Fibroblast of villous mesenchyme (primary cell): Measurements from ENCODE around the gene CCR7. TPM values are rescaled to one million over a fixed set of nuclear protein-coding genes. Genes with fewer than 3 reads are reported as not detected.
"Not testable (repeated sequence)": the region's sequence is repeated elsewhere in the genome, so short reads cannot be mapped to it uniquely, and the experiment has no call there.

Source experiments
- DNase-seq: peaks from one replicate; pipeline ENCODE4 v3.0.0-alpha.2; 2010; ENCODE audit warnings: low read depth
- H3K4me3 ChIP-seq: 2 replicates; pipeline ENCODE4 v1.5.1; 2011; ENCODE audit warnings: low read depth, mild to moderate bottlenecking, low read length
- CTCF ChIP-seq: IDR thresholded peaks from 2 replicates; pipeline ENCODE4 v1.5.1; 2012; ENCODE audit warnings: low read depth, mild to moderate bottlenecking, low read length; ENCODE audit not compliant: insufficient read depth
- total RNA-seq: library from RNA; depleted of rRNA; stranded (reverse); fragments of >200 nt; gene quantifications from 2 replicates; pipeline ENCODE4 v1.2.3, GENCODE V29; 2012

Gene CCR7
- total RNA-seq, 1 donor = not detected

GRCh38 chr17:40548491-40548981 is 16.7 kb downstream of the CCR7 start:
- no peak for TF ChIP-seq CTCF
- DNase-seq = no peak
- H3K4me3 ChIP-seq = no peak overlapping the region

- no peak for DNase-seq
Measured at GRCh38 chr17:40547785-40548478, 17.3 kb downstream of the CCR7 start.

GRCh38 chr17:40547079-40547784 is 18.0 kb downstream of the CCR7 start:
- no peak for DNase-seq
- H3K4me3 ChIP-seq = no peak overlapping the region
- no peak for TF ChIP-seq CTCF

More at GRCh38 chr17:40547785-40548478, 17.3 kb downstream of the CCR7 start:
- TF ChIP-seq CTCF = no peak
- no peak overlapping the region for H3K4me3 ChIP-seq

GRCh38 chr17:40546497-40546896 is 18.8 kb downstream of the CCR7 start:
- not testable (repeated sequence) for DNase-seq, H3K4me3 ChIP-seq

GRCh38 chr17:40545660-40546059 is 19.6 kb downstream of the CCR7 start:
- H3K4me3 ChIP-seq = no peak overlapping the region
- TF ChIP-seq CTCF = no peak
- DNase-seq = no peak

- peak; percentile 99 for DNase-seq
- no peak overlapping the region for H3K4me3 ChIP-seq
- TF ChIP-seq CTCF = no peak
Measured at GRCh38 chr17:40542558-40543411, 22.5 kb downstream of the CCR7 start.
